Psoas muscle (tissue), 8 donors: ENCODE measurements around the gene ZNF664. TPM values are rescaled to one million over a fixed set of nuclear protein-coding genes. Genes with fewer than 3 reads are reported as not detected.

ENCODE experiments used
- ATAC-seq, 4 donors: fragments of 200-7000 bp; cut with Tn5 transposase; one replicate each; pipeline ENCODE4 v1.9.1; 2020; ENCODE audit warnings: moderate library complexity in 3 of 4, mild to moderate bottlenecking in 2 of 4
- DNase-seq, 2 donors: peaks; one replicate each; pipeline ENCODE4 v3.0.0-alpha.2; 2020
- H3K27ac ChIP-seq: fragments of 200-600 bp; one replicate; pipeline ENCODE4 v1.8.0; 2022
- H3K27me3 ChIP-seq, 3 donors: fragments of 200-600 bp in 1 of 3; one replicate each; pipeline versions ENCODE4 v1.6.1 to v1.8.0; 2013 to 2022; ENCODE audit warnings: low read length in 2 of 3, mild to moderate bottlenecking in 2 of 3, moderate library complexity in 1 of 3; ENCODE audit not compliant: insufficient read depth in 3 of 3
- H3K36me3 ChIP-seq, 2 donors: fragments of 200-600 bp in 1 of 2; one replicate each; pipeline versions ENCODE4 v1.6.1 to v1.8.0; 2013 to 2022; ENCODE audit warnings: low read depth in 1 of 2, mild to moderate bottlenecking in 1 of 2, moderate library complexity in 1 of 2; ENCODE audit not compliant: insufficient read depth in 1 of 2
- H3K4me1 ChIP-seq: fragments of 200-600 bp; one replicate; pipeline ENCODE4 v1.8.0; 2022
- H3K4me3 ChIP-seq: fragments of 200-600 bp; one replicate; pipeline ENCODE4 v1.8.0; 2022; ENCODE audit warnings: mild to moderate bottlenecking
- H3K9me3 ChIP-seq: fragments of 200-600 bp; one replicate; pipeline ENCODE4 v1.8.0; 2022
- WGBS, 3 donors: extraction: QIAGEN DNeasy Blood & Tissue Kit; methylation state at CpG; one replicate each; pipeline versions ENCODE4 v1.1.6 to v1.1.7; 2013; 5-methylcytosine and 5-hydroxymethylcytosine counted together
- intact Hi-C, 2 donors: fragments of 100-400 bp; cut with DNase I; formaldehyde crosslinking; loops; one replicate each; pipeline versions ENCODE4 v1.11.0 to v1.14.2; 2022
- polyA plus RNA-seq, 3 donors: library from polyadenylated mRNA; stranded (reverse); fragments of 200-250 nt; gene quantifications; one replicate each; pipeline ENCODE4 v1.2.3, GENCODE V29; 2013
- total RNA-seq, 4 donors: library from RNA; stranded (reverse); fragmentation: NEBNext Ultra II Directional in 2 of 4; extraction: Animal tissue kit (Norgen Biotek cat#: 25700) in 2 of 4; gene quantifications; one replicate each; pipeline versions ENCODE4 v1.2.1 to v1.2.4, GENCODE V29; 2021 to 2023
- TF ChIP-seq, protein P1 (sequence below): fragments of 200-600 bp; IDR thresholded peaks from one replicate; pipeline ENCODE4 v1.8.0; 2022; ENCODE audit warnings: antibody characterized with exemption
- donor health status: healthy with polysubstance abuse.
- donor health status: DM: no; HTN: no; CAD: no; lungs with moderate emphysema.
- donor health status: Bipolar disorder and iron deficiency.
- donor health status: healthy.
- donor health status: DM: yes; HTN: yes; CAD: no.
- donor health status: DM: no; HTN: no; CAD: no.
- donor health status: DM: no; HTN: no; CAD: no.
- donor health status: DM: yes; HTN: yes; CAD: no.

The ZNF664 gene
- total and polyA plus RNA-seq, 7 donors, result 25.1 to 69.3 (median 39.1) TPM

DNA sequence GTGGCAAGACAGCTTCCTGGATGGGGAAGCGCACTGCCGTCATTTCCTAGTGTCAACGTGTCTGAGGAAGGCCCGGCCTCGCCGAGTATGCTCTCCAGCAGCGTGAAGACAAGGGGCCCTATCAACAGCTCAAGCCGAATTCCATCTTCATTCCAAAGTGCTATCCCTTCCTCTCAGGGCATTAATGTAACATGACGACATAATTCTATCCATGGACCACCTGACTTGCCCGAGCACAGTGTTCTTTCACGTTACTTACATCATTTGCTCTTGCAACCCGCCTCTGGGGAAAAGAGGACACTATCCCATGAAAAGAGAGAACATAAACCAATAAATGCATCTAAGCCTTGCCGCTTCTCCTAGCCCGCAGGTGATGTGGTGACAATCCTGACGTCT is 23.2 kb upstream of the ZNF664 start:
- no peak overlapping the region for H3K27ac ChIP-seq
- intact Hi-C loops, result no loop called here
- H3K4me1 ChIP-seq, result no peaks in the 10 kb centered on the region

DNA sequence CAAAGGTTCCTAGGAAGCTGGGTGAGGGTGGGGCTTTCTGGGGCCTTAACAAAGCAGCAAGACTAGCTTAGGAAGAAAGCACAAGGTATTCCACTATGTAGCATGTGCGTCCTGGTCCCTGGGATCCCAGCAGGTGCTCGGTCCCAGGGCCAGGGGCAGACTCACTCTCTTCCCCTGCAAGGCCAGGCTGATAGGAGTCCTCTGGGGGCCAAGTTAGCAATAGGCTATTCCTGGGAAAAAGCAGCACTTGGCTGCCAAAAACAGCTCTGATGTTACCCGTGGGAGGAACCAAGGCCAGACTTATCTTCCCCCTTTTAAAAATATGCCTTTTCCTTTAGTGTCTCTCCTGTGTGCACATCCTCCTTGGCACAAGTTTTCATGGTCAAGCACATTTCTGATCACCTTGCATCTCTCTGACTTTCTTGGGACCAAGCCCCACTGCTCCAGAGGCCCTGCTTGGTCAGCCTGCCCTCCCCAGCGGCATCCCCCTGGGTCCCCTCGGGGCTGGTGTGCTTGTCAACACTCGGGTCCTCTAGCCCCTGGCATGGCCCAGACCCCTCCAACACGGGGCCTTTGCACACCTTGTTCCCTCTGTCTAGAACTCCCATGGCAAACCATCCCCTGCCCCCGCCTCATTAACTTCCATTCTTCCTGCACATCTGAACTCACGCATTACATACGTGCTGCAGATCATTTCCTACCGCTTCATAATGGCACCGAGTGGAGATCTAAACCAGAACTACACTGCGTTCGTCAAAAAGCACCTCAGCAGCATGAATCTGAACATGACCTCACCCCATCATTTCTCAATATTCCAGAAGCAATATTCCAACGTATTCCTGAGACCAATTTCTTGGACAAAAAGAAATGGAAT is 22.3 kb upstream of the ZNF664 start:
- ATAC-seq (no peak), DNase-seq (no peak)
- H3K9me3 ChIP-seq, result no peaks in the 10 kb centered on the region
- intact Hi-C loops, result no loop called here
- no peaks in the 10 kb centered on the region for H3K27me3 ChIP-seq
- TF ChIP-seq, protein P1, sequence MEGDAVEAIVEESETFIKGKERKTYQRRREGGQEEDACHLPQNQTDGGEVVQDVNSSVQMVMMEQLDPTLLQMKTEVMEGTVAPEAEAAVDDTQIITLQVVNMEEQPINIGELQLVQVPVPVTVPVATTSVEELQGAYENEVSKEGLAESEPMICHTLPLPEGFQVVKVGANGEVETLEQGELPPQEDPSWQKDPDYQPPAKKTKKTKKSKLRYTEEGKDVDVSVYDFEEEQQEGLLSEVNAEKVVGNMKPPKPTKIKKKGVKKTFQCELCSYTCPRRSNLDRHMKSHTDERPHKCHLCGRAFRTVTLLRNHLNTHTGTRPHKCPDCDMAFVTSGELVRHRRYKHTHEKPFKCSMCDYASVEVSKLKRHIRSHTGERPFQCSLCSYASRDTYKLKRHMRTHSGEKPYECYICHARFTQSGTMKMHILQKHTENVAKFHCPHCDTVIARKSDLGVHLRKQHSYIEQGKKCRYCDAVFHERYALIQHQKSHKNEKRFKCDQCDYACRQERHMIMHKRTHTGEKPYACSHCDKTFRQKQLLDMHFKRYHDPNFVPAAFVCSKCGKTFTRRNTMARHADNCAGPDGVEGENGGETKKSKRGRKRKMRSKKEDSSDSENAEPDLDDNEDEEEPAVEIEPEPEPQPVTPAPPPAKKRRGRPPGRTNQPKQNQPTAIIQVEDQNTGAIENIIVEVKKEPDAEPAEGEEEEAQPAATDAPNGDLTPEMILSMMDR, result no peak
- H3K4me3 ChIP-seq, result no peak overlapping the region
- H3K36me3 ChIP-seq, result peaks cover 0 to under 1% of the 10 kb centered on the region in 2 donors
- 83 to 85% (median 85%) methylated on average over 15 of the region's 15 CpGs for WGBS, 3 donors
- H3K27ac ChIP-seq, result no peak overlapping the region
- no peaks in the 10 kb centered on the region for H3K4me1 ChIP-seq

More for the DNA sequence above, 23.2 kb upstream of the ZNF664 start:
- no peak overlapping the region for H3K4me3 ChIP-seq
- H3K36me3 ChIP-seq, result peaks cover 4 to 10% of the 10 kb centered on the region in 2 donors
- WGBS, 3 donors, result 88% methylated on average over 15 of the region's 15 CpGs
- ATAC-seq (no peak), DNase-seq (no peak)
- no peaks in the 10 kb centered on the region for H3K9me3 ChIP-seq
- TF ChIP-seq, protein P1, result no peak
- H3K27me3 ChIP-seq, result no peaks in the 10 kb centered on the region

- Histone ChIP-seq H3K4me1 (no peaks in the 10 kb centered on the region), H3K4me3 (no peak overlapping the region), H3K27ac (no peak overlapping the region), H3K36me3 (no peaks in the 10 kb centered on the region), H3K27me3 (no peaks in the 10 kb centered on the region), H3K9me3 (no peaks in the 10 kb centered on the region)
- ATAC-seq, result no peak
- intact Hi-C loops, result no loop called here
- no peak for DNase-seq
- TF ChIP-seq, protein P1, result no peak
- WGBS, 3 donors, result 76 to 81% (median 79%) methylated on average over 4 of the region's 4 CpGs
Measured at GRCh38 chr12:123951467-123951866, 21.5 kb upstream of the ZNF664 start.

GRCh38 chr12:123952037-123952436 is 21.0 kb upstream of the ZNF664 start:
- DNase-seq (no peak), ATAC-seq (no peak)
- Histone ChIP-seq H3K4me3 (no peak overlapping the region), H3K9me3 (no peaks in the 10 kb centered on the region), H3K36me3 (no peaks in the 10 kb centered on the region), H3K4me1 (no peaks in the 10 kb centered on the region), H3K27ac (no peak overlapping the region), H3K27me3 (no peaks in the 10 kb centered on the region)
- TF ChIP-seq, protein P1, result no peak
- WGBS, 3 donors, result 83 to 84% (median 84%) methylated on average over 2 of the region's 2 CpGs
- intact Hi-C loops, result no loop called here
